HepG2 (cell line): Measurements from ENCODE around the gene SLC50A1.

Experiments used
- ETV5 ChIP-seq: IDR thresholded peaks from 2 replicates; pipeline ENCODE4 v1.6.1; 2018; ENCODE audit warnings: missing biosample characterization, missing genetic modification reagents, inconsistent platforms, borderline replicate concordance
- ZBTB8A ChIP-seq: sonication (generic); formaldehyde crosslinking; IDR thresholded peaks from 2 replicates; pipeline ENCODE4 v1.4.0; 2020; ENCODE audit warnings: mild to moderate bottlenecking, low read depth, missing genetic modification reagents, borderline replicate concordance
- TF ChIP-seq, protein P1 (sequence below): sonication (generic); formaldehyde crosslinking; IDR thresholded peaks from 2 replicates; pipeline ENCODE4 v1.5.0; 2020; ENCODE audit warnings: mild to moderate bottlenecking, missing genetic modification reagents, moderate library complexity

DNA sequence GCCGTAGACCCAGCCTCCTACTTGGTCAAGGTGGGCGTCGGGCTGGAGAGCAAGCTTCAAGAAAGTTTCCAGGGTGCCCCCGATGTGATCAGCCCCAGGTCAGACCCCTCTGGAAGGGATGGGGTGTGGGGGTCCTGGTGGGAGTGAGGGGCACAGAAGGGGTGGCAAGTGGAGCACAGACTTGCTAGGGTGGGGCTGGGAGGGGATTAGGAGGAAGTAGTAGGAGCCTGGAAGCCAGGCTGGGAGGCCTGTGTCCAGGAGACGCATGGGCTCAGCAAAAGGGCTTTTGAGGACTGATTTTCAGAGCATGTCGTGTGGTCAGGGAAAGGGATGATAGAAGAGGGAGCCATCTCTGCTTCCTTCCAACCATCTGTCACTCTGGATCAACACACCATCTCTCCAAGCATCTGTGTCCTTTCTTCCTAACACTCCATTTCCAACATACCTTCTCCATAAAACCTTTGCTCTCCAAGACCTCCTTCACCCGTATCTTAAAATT, 46.4 kb downstream of the SLC50A1 start:
- TF ChIP-seq ZBTB8A (CRISPR knock-in tag): no peak
- TF ChIP-seq, protein P1, sequence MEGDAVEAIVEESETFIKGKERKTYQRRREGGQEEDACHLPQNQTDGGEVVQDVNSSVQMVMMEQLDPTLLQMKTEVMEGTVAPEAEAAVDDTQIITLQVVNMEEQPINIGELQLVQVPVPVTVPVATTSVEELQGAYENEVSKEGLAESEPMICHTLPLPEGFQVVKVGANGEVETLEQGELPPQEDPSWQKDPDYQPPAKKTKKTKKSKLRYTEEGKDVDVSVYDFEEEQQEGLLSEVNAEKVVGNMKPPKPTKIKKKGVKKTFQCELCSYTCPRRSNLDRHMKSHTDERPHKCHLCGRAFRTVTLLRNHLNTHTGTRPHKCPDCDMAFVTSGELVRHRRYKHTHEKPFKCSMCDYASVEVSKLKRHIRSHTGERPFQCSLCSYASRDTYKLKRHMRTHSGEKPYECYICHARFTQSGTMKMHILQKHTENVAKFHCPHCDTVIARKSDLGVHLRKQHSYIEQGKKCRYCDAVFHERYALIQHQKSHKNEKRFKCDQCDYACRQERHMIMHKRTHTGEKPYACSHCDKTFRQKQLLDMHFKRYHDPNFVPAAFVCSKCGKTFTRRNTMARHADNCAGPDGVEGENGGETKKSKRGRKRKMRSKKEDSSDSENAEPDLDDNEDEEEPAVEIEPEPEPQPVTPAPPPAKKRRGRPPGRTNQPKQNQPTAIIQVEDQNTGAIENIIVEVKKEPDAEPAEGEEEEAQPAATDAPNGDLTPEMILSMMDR: no peak
- TF ChIP-seq ETV5 (CRISPR knock-in tag): no peak
